ENCODE measurements around the gene FA2H. TPM values are rescaled to one million over a fixed set of nuclear protein-coding genes. Genes with fewer than 3 reads are reported as not detected.

Gene FA2H
- total RNA-seq, 1 donor from 2014 or later: not detected

GRCh38 chr16:74738816-74739215, 35.8 kb downstream of the FA2H start:
- no peak for TF ChIP-seq CTCF (IDR thresholded peaks at IDR 0.05)
- intact Hi-C loops (cut with DNase I): no loop called here
- DNase-seq (ENCODE audit: low spot score in 2 of 2): no peak
- Histone ChIP-seq H3K4me3 (no peak overlapping the region), H3K9me3 (no peaks in the 10 kb centered on the region), H3K27ac (no peak overlapping the region), H3K4me1 (peaks cover 0 to 3% of the 10 kb centered on the region in 2 donors), H3K36me3 (no peaks in the 10 kb centered on the region), H3K27me3 (no peaks in the 10 kb centered on the region)

GRCh38 chr16:74738113-74738541, 36.5 kb downstream of the FA2H start:
- TF ChIP-seq CTCF (IDR thresholded peaks at IDR 0.05): no peak

GRCh38 chr16:74737521-74737920, 37.1 kb downstream of the FA2H start:
- no peak overlapping the region for H3K27ac ChIP-seq
- no peaks in the 10 kb centered on the region for H3K36me3 ChIP-seq
- no peaks in the 10 kb centered on the region for H3K27me3 ChIP-seq
- intact Hi-C loops (cut with DNase I): no loop called here
- H3K4me1 ChIP-seq: no peaks in the 10 kb centered on the region
- no peak for TF ChIP-seq CTCF (IDR thresholded peaks at IDR 0.05)
- H3K4me3 ChIP-seq: no peak overlapping the region
- no peak for DNase-seq (ENCODE audit: low spot score in 2 of 2)
- H3K9me3 ChIP-seq: no peaks in the 10 kb centered on the region

More at GRCh38 chr16:74738113-74738541, 36.5 kb downstream of the FA2H start:
- H3K4me1 ChIP-seq: no peaks in the 10 kb centered on the region
- no peak overlapping the region for H3K27ac ChIP-seq
- no peaks in the 10 kb centered on the region for H3K9me3 ChIP-seq
- intact Hi-C loops (cut with DNase I): no loop called here
- no peak for DNase-seq (ENCODE audit: low spot score in 2 of 2)
- H3K36me3 ChIP-seq: no peaks in the 10 kb centered on the region
- H3K27me3 ChIP-seq: no peaks in the 10 kb centered on the region
- no peak overlapping the region for H3K4me3 ChIP-seq

GRCh38 chr16:74736531-74737157, 38.0 kb downstream of the FA2H start:
- Histone ChIP-seq H3K27ac (no peak overlapping the region), H3K4me1 (no peaks in the 10 kb centered on the region)
- no peak for DNase-seq (ENCODE audit: low spot score in 2 of 2)

GRCh38 chr16:74735554-74735953, 39.1 kb downstream of the FA2H start:
- Histone ChIP-seq H3K27ac (no peak overlapping the region), H3K4me1 (no peaks in the 10 kb centered on the region), H3K36me3 (no peaks in the 10 kb centered on the region), H3K9me3 (no peaks in the 10 kb centered on the region), H3K4me3 (no peak overlapping the region), H3K27me3 (no peaks in the 10 kb centered on the region)
- no peak for TF ChIP-seq CTCF (IDR thresholded peaks at IDR 0.05)
- intact Hi-C loops (cut with DNase I): no loop called here
- DNase-seq (ENCODE audit: low spot score in 2 of 2): no peak

More at GRCh38 chr16:74736531-74737157, 38.0 kb downstream of the FA2H start:
- Histone ChIP-seq H3K36me3 (no peaks in the 10 kb centered on the region), H3K4me3 (no peak overlapping the region), H3K27me3 (no peaks in the 10 kb centered on the region), H3K9me3 (no peaks in the 10 kb centered on the region)
- no peak for TF ChIP-seq CTCF (IDR thresholded peaks at IDR 0.05)
- intact Hi-C loops (cut with DNase I): no loop called here

- no peak overlapping the region for H3K4me3 ChIP-seq
- H3K9me3 ChIP-seq: no peaks in the 10 kb centered on the region
- H3K27ac ChIP-seq: no peak overlapping the region
- intact Hi-C loops (cut with DNase I): no loop called here
- no peak for TF ChIP-seq CTCF (IDR thresholded peaks at IDR 0.05)
- H3K4me1 ChIP-seq: no peaks in the 10 kb centered on the region
- no peaks in the 10 kb centered on the region for H3K27me3 ChIP-seq
- no peak for DNase-seq (ENCODE audit: low spot score in 2 of 2)
- H3K36me3 ChIP-seq: no peaks in the 10 kb centered on the region
Observed at GRCh38 chr16:74735162-74735452, 39.5 kb downstream of the FA2H start.
